GM12801 (cell line): ENCODE data around the gene MAP3K6.

Experiments used
- TF ChIP-seq, protein P1 (sequence below): IDR thresholded peaks from one replicate; pipeline ENCODE4 v1.5.1; 2011; ENCODE audit warnings: control low read depth; ENCODE audit not compliant: insufficient read length; ENCODE audit errors: extremely low read depth

MAP3K6 gene, protein sequence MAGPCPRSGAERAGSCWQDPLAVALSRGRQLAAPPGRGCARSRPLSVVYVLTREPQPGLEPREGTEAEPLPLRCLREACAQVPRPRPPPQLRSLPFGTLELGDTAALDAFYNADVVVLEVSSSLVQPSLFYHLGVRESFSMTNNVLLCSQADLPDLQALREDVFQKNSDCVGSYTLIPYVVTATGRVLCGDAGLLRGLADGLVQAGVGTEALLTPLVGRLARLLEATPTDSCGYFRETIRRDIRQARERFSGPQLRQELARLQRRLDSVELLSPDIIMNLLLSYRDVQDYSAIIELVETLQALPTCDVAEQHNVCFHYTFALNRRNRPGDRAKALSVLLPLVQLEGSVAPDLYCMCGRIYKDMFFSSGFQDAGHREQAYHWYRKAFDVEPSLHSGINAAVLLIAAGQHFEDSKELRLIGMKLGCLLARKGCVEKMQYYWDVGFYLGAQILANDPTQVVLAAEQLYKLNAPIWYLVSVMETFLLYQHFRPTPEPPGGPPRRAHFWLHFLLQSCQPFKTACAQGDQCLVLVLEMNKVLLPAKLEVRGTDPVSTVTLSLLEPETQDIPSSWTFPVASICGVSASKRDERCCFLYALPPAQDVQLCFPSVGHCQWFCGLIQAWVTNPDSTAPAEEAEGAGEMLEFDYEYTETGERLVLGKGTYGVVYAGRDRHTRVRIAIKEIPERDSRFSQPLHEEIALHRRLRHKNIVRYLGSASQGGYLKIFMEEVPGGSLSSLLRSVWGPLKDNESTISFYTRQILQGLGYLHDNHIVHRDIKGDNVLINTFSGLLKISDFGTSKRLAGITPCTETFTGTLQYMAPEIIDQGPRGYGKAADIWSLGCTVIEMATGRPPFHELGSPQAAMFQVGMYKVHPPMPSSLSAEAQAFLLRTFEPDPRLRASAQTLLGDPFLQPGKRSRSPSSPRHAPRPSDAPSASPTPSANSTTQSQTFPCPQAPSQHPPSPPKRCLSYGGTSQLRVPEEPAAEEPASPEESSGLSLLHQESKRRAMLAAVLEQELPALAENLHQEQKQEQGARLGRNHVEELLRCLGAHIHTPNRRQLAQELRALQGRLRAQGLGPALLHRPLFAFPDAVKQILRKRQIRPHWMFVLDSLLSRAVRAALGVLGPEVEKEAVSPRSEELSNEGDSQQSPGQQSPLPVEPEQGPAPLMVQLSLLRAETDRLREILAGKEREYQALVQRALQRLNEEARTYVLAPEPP (N-terminal part only)

DNA sequence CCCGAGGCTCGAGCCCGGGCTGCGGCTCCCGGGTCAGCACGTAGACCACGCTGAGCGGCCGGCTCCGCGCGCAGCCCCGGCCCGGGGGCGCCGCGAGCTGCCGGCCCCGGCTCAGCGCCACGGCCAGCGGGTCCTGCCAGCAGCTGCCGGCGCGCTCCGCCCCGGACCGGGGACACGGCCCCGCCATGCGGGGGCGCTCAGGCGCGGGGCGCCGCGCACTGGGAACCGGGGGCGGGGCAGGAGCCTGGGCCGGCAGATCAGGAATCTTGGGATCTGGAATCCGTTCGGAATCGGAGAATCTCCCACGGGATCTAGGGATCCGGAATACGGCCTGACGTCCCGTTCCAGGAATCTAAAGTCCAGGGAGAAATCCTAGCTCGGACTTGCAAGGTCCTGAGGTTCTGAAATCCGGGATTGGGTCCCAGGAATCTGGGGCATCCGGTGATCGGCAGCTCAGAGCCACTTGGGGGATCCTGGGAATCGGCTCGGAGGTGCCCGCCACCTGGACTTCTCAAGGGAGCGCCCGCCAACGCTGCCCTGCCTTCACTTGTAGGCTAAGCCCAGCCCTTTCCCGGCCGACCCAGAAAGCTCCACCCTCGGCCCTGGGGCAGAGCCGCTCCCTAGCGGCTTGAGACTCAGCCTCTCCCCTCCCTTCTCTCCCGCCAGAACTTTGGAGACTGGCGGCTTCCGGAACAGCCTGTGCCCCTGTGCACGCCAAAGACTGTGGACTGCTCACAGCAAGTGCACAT is at the start of gene MAP3K6:
MAP3K6 (minus strand) TSS at position 551 of the 749 bp plus-strand sequence; CDS start at position 187, 364 bp downstream.
- TF ChIP-seq, protein P1, sequence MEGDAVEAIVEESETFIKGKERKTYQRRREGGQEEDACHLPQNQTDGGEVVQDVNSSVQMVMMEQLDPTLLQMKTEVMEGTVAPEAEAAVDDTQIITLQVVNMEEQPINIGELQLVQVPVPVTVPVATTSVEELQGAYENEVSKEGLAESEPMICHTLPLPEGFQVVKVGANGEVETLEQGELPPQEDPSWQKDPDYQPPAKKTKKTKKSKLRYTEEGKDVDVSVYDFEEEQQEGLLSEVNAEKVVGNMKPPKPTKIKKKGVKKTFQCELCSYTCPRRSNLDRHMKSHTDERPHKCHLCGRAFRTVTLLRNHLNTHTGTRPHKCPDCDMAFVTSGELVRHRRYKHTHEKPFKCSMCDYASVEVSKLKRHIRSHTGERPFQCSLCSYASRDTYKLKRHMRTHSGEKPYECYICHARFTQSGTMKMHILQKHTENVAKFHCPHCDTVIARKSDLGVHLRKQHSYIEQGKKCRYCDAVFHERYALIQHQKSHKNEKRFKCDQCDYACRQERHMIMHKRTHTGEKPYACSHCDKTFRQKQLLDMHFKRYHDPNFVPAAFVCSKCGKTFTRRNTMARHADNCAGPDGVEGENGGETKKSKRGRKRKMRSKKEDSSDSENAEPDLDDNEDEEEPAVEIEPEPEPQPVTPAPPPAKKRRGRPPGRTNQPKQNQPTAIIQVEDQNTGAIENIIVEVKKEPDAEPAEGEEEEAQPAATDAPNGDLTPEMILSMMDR = no peak

GRCh38 chr1:27414091-27414490 is 47.3 kb upstream of the MAP3K6 start:
- TF ChIP-seq, protein P1 = no peak

DNA sequence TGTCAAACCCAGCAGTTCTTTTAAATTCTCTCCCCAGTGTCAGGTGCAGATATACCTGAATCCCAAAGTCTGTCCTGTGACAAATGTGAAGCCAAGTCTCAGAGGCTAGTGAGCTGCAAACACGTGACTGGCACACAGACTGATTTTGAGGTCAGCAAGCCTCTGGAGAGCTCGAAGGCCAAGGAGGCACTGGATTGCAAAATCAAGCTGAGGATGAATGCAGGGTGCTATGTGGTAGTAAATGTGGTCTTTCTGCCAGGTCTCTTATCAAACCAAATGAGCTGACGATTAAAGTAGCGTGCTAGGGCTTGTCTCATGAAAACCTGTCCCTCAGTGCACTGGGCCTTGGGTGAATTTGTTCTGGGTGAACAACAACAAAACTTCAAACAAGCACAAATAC is 46.2 kb upstream of the MAP3K6 start:
- TF ChIP-seq, protein P1 = no peak

DNA sequence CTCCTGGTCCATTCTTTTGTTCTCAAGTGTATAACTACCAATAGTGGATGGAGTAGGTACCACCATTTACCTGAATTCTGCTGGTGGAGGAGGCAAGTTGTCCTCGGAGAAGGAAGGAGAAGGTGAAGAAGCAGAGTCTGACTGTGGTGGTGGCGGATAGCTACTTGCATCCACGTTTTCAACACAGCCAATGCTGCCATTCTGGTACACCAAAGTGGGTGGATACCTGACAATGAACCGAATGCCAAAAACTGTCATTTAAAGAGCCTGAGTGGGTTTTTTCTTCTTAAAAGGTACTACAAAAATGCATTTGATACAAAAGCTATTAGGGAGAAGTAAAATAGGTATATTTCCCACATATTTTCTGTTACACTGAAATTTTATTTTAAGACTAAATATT is 45.7 kb upstream of the MAP3K6 start:
- TF ChIP-seq, protein P1 = no peak

- TF ChIP-seq, protein P1 = no peak
These were observed 43.9 kb upstream of the MAP3K6 start for GRCh38 chr1:27410709-27411108.

DNA sequence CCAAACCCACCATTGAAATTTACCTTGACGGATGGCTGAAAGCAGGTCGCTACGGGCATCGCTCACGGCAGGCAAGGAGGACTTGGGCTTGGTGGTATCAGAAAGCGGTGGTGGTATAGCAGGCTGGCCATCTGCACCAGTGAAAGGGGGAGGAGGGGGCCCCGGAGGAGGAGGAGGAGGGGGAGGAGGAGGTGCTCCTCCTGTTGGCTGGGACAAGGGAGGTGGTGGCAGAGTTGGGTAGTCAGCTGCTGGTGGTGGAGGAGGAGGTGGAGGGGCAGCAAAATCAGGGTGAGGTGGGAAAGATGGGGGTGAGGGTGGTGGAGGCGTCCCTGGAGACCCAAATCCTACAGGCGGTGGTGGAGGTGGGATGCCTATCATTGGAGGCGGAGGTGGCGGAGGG is 42.9 kb upstream of the MAP3K6 start:
- TF ChIP-seq, protein P1 = no peak

DNA sequence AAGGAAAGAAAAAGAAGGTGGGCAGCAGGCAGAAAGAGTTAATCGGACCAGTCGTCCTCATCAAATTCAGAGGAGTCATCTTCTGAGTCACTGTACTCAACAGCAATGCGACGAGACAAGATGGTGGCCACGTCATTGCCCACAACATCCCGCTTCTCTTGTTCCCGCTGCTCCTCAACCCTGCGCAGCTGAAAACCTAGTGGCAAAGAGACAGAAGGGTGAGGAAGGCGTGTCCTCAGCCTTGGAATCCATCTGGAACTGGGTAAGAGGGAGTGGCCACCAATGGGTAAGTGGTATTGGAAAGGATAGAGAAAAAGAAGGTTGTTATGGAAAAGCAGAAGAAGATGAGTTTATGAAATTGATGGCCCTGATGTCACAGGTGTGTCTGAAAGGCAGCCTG is 41.4 kb upstream of the MAP3K6 start:
- TF ChIP-seq, protein P1 = no peak
